Type B pancreatic cell (in vitro differentiated cells): Measurements from ENCODE around the gene RGS8. TPM values are rescaled to one million over a fixed set of nuclear protein-coding genes. Genes with fewer than 3 reads are reported as not detected.

ENCODE experiments used
- DNase-seq: peaks from one replicate; pipeline ENCODE4 v3.0.0; 2021; ENCODE audit warnings: mixed read lengths; ENCODE audit not compliant: unreplicated experiment; ENCODE audit errors: extremely low spot score
- H3K27ac Mint-ChIP-seq: 2 replicates; pipeline ENCODE4 v1.8.0; 2021; ENCODE audit warnings: mild to moderate bottlenecking, mixed read lengths
- H3K27me3 Mint-ChIP-seq: 2 replicates; pipeline ENCODE4 v1.8.0; 2021; ENCODE audit warnings: mixed read lengths
- H3K36me3 Mint-ChIP-seq: 2 replicates; pipeline ENCODE4 v1.8.0; 2021; ENCODE audit warnings: mixed read lengths
- H3K4me1 Mint-ChIP-seq: one replicate; pipeline ENCODE4 v1.8.0; 2021; ENCODE audit warnings: mixed read lengths; ENCODE audit not compliant: unreplicated experiment
- H3K4me3 Mint-ChIP-seq: 2 replicates; pipeline ENCODE4 v1.8.0; 2021; ENCODE audit warnings: mild to moderate bottlenecking, mixed read lengths
- H3K9me3 Mint-ChIP-seq: 2 replicates; pipeline ENCODE4 v1.8.0; 2021; ENCODE audit warnings: mixed read lengths
- CTCF ChIP-seq: fragments of 200-600 bp; sonication (generic); conservative IDR thresholded peaks from 2 replicates; pipeline ENCODE4 v1.5.0; 2021; ENCODE audit warnings: antibody characterized with exemption, mild to moderate bottlenecking
- total RNA-seq: library from RNA; stranded (reverse); gene quantifications from 2 replicates; pipeline ENCODE4 v1.2.1, GENCODE V29; 2021; ENCODE audit warnings: low replicate concordance

The RGS8 gene
- total RNA-seq, 1 donor from 2014 or later, result 1.1 TPM

GRCh38 chr1:182709855-182710254 is 25.5 kb upstream of the RGS8 start:
- Mint-ChIP-seq H3K27me3 (no peaks in the 10 kb centered on the region), H3K4me3 (no peak overlapping the region), H3K4me1 (peaks cover 4% of the 10 kb centered on the region), H3K9me3 (no peaks in the 10 kb centered on the region), H3K36me3 (no peaks in the 10 kb centered on the region), H3K27ac (no peak overlapping the region)
- DNase-seq, result no peak
- TF ChIP-seq CTCF, result no peak

GRCh38 chr1:182709225-182709764 is 24.9 kb upstream of the RGS8 start:
- Mint-ChIP-seq H3K4me1 (peaks cover 4% of the 10 kb centered on the region), H3K9me3 (no peaks in the 10 kb centered on the region), H3K36me3 (no peaks in the 10 kb centered on the region), H3K27ac (no peak overlapping the region), H3K4me3 (no peak overlapping the region), H3K27me3 (no peaks in the 10 kb centered on the region)
- DNase-seq, result no peak
- TF ChIP-seq CTCF, result no peak

GRCh38 chr1:182707122-182707521 is 22.7 kb upstream of the RGS8 start:
- H3K27me3 Mint-ChIP-seq, result no peaks in the 10 kb centered on the region
- no peak overlapping the region for H3K27ac Mint-ChIP-seq
- no peaks in the 10 kb centered on the region for H3K36me3 Mint-ChIP-seq
- no peak for TF ChIP-seq CTCF
- no peak overlapping the region for H3K4me3 Mint-ChIP-seq
- no peaks in the 10 kb centered on the region for H3K9me3 Mint-ChIP-seq
- peaks cover 11% of the 10 kb centered on the region for H3K4me1 Mint-ChIP-seq
- DNase-seq, result no peak

GRCh38 chr1:182704677-182705076 is 20.3 kb upstream of the RGS8 start:
- H3K36me3 Mint-ChIP-seq, result no peaks in the 10 kb centered on the region

GRCh38 chr1:182703539-182703938 is 19.2 kb upstream of the RGS8 start:
- Mint-ChIP-seq H3K4me1 (peaks cover 27% of the 10 kb centered on the region), H3K4me3 (no peak overlapping the region), H3K36me3 (no peaks in the 10 kb centered on the region), H3K27me3 (peaks cover 3% of the 10 kb centered on the region), H3K9me3 (no peaks in the 10 kb centered on the region), H3K27ac (no peak overlapping the region)
- DNase-seq, result no peak
- TF ChIP-seq CTCF, result no peak

More at GRCh38 chr1:182704677-182705076, 20.3 kb upstream of the RGS8 start:
- H3K27me3 Mint-ChIP-seq, result peaks cover 3% of the 10 kb centered on the region
- TF ChIP-seq CTCF, result no peak
- no peak overlapping the region for H3K4me3 Mint-ChIP-seq
- H3K9me3 Mint-ChIP-seq, result no peaks in the 10 kb centered on the region
- H3K27ac Mint-ChIP-seq, result no peak overlapping the region
- DNase-seq, result no peak
- H3K4me1 Mint-ChIP-seq, result peaks cover 19% of the 10 kb centered on the region
